ENCODE data around the gene ALG2. TPM values are rescaled to one million over a fixed set of nuclear protein-coding genes. Genes with fewer than 3 reads are reported as not detected.

ALG2 gene
- total and polyA plus RNA-seq, 2 of the 13 experiments (the other 11 are each of a cell fraction or from before 2014, with no cell fraction given), result 46.2 to 49.0 TPM

DNA sequence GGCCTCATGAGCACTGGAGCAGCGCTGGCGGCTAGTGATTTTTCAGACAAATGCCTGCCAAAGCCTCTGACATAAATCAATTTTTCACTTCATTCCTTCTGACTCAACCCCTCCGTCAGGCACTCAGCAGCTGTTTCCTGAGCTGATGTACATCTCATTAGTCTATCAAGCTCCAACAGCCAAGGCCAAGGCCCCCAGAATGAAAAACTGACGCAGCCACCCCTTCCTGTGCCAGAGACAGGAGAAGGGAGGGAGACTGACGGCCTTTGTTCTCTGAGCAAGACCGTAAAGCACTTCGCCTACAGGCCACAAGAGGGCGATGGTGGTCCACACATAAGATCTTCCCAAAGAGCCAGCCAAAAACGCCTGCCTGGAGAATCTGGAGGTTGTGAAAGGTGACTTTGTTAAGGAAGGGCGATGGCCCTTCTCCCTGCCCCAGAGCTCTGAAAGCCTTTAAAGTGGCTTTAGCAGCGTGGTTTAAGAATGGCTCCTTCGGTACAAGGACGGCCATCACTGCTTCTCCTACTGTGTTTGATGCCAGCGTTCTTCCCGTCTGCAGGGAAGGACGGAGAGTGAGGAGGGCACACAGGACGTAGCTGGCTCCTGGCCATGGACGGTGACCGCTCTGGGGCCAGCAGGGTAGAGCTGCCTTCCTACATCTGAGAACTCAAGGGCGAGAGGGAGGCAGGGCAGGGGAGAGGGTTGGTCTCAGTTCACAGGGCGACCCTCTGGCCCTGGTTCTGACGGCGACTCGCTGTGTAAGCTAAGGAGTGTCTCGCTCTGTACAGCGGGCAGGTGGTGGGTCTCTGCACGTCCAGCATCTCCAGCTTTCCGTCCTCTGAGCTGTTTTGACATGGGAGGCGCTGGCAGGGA, 37.0 kb downstream of the ALG2 start (continued):
- peak; percentile 47; the same call in 1 of the 2 replicates for TF ChIP-seq KAT8 (CRISPR knock-in tag; IDR thresholded peaks at IDR 0.05)
- no peak for TF ChIP-seq ZNF326 (CRISPR knock-in tag; IDR thresholded peaks at IDR 0.05; ENCODE audit: borderline replicate concordance)
- TF ChIP-seq HNF4A (CRISPR knock-in tag; IDR thresholded peaks at IDR 0.05), result 0 out of 2 replicates have a peak, but pooled peaks have one; percentile 18
- TF ChIP-seq, protein P1, sequence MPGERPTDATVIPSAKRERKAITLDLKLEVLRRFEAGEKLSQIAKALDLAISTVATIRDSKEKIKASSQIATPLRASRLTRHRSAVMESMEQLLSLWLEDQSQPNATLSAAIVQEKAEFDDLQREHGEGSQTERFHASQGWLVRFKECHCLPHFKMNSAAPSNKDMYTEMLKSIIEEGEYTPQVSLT (CRISPR knock-in tag; IDR thresholded peaks at IDR 0.05; ENCODE audit: borderline replicate concordance, low read depth), result no peak
- TF ChIP-seq ZNF292 (CRISPR knock-in tag; IDR thresholded peaks at IDR 0.05; ENCODE audit: borderline replicate concordance, low read depth), result peak; percentile 29; the same call in 1 of the 2 replicates
- TF ChIP-seq ZNF766 (CRISPR knock-in tag; IDR thresholded peaks at IDR 0.05; ENCODE audit: borderline replicate concordance), result no peak
- TF ChIP-seq CEBPB (IDR thresholded peaks at IDR 0.05; ENCODE audit: borderline replicate concordance, low read depth, low read length), result no peak
- TF ChIP-seq ZNF781 (CRISPR knock-in tag; IDR thresholded peaks at IDR 0.05; ENCODE audit: borderline replicate concordance, not compliant biosample characterization), result peak; percentile 31
- TF ChIP-seq, protein P2, sequence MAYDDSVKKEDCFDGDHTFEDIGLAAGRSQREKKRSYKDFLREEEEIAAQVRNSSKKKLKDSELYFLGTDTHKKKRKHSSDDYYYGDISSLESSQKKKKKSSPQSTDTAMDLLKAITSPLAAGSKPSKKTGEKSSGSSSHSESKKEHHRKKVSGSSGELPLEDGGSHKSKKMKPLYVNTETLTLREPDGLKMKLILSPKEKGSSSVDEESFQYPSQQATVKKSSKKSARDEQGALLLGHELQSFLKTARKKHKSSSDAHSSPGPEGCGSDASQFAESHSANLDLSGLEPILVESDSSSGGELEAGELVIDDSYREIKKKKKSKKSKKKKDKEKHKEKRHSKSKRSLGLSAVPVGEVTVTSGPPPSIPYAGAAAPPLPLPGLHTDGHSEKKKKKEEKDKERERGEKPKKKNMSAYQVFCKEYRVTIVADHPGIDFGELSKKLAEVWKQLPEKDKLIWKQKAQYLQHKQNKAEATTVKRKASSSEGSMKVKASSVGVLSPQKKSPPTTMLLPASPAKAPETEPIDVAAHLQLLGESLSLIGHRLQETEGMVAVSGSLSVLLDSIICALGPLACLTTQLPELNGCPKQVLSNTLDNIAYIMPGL (CRISPR knock-in tag; IDR thresholded peaks at IDR 0.05; ENCODE audit: borderline replicate concordance in 1 of 2, low read depth in 1 of 2), result peak; percentile 58 to 60; a peak in 3 of 4 replicates
- peak; percentile 55; the same call in 1 of the 2 replicates for TF ChIP-seq ZNF335 (CRISPR knock-in tag; IDR thresholded peaks at IDR 0.05)
- peak; percentile 89 for TF ChIP-seq STAG1 (CRISPR knock-in tag; IDR thresholded peaks at IDR 0.05)

Measured in HepG2 (cell line).